OCI-LY1 (cell line): ENCODE data around the gene PMVK.

ENCODE experiments used
- CTCF ChIP-seq: fragments of 200-600 bp; sonication (generic), shearing (Covaris generic); IDR thresholded peaks from 2 replicates; pipeline ENCODE4 v1.5.1; 2017; ENCODE audit warnings: mild to moderate bottlenecking, antibody characterized with exemption, low read length, moderate library complexity, mixed read lengths
- EZH2 ChIP-seq: fragments of 200-600 bp; sonication (generic), shearing (Covaris generic); IDR thresholded peaks from 2 replicates; pipeline ENCODE4 v1.8.0; 2017; ENCODE audit warnings: borderline replicate concordance, mixed run types, mild to moderate bottlenecking, antibody characterized with exemption, low read length, moderate library complexity, mixed read lengths

- TF ChIP-seq CTCF (no peak), EZH2 (no peak)
These were observed 8.8 kb upstream of the PMVK start for GRCh38 chr1:154945160-154945961.
